Smooth muscle cell (in vitro differentiated cells): ENCODE data around the gene CARS1. TPM values are rescaled to one million over a fixed set of nuclear protein-coding genes. Genes with fewer than 3 reads are reported as not detected.

ENCODE experiments used
- DNase-seq: peaks from one replicate; lab custom pipeline; 2025; ENCODE audit not compliant: unreplicated experiment; lab: John Stamatoyannopoulos, UW
- H2AFZ ChIP-seq: fragments of 200-600 bp; sonication (generic); 2 replicates; pipeline ENCODE4 v1.6.0; 2016; ENCODE audit warnings: antibody characterized with exemption, low read depth, mild to moderate bottlenecking
- H3F3A ChIP-seq: fragments of 200-600 bp; sonication (generic); 2 replicates; pipeline ENCODE4 v1.6.0; 2017; ENCODE audit warnings: antibody characterized with exemption, low read depth
- H3K27ac ChIP-seq: fragments of 200-600 bp; sonication (generic); 2 replicates; pipeline ENCODE4 v1.5.1; 2016; ENCODE audit warnings: low read depth, mild to moderate bottlenecking
- H3K27me3 ChIP-seq: fragments of 200-600 bp; sonication (generic); 2 replicates; pipeline ENCODE4 v1.6.1; 2016; ENCODE audit warnings: low read depth, mild to moderate bottlenecking
- H3K36me3 ChIP-seq: fragments of 200-600 bp; sonication (generic); 2 replicates; pipeline ENCODE4 v1.5.1; 2016; ENCODE audit warnings: low read depth
- H3K4me1 ChIP-seq: fragments of 200-600 bp; sonication (generic); 2 replicates; pipeline ENCODE4 v1.5.1; 2016; ENCODE audit warnings: low read depth
- H3K4me2 ChIP-seq: fragments of 200-600 bp; sonication (generic); 2 replicates; pipeline ENCODE4 v1.6.0; 2016; ENCODE audit warnings: mild to moderate bottlenecking
- H3K4me3 ChIP-seq: fragments of 200-600 bp; sonication (generic); 2 replicates; pipeline ENCODE4 v1.5.1; 2016; ENCODE audit warnings: mild to moderate bottlenecking
- H3K79me2 ChIP-seq: fragments of 200-600 bp; sonication (generic); 2 replicates; pipeline ENCODE4 v1.6.0; 2016; ENCODE audit warnings: low read depth, mild to moderate bottlenecking
- H3K9ac ChIP-seq: fragments of 200-600 bp; sonication (generic); 2 replicates; pipeline ENCODE4 v1.6.0; 2016; ENCODE audit warnings: low read depth
- H3K9me3 ChIP-seq: fragments of 200-600 bp; sonication (generic); replicated peaks from 2 replicates; pipeline ENCODE4 v1.5.1; 2016; ENCODE audit warnings: low read depth
- H4K20me1 ChIP-seq: fragments of 200-600 bp; sonication (generic); 2 replicates; pipeline ENCODE4 v1.6.0; 2016; ENCODE audit warnings: low read depth
- WGBS: methylation state at CpG from one replicate; pipeline ENCODE4 v1.1.7; 2016; ENCODE audit warnings: low lambda C conversion rate; 5-methylcytosine and 5-hydroxymethylcytosine counted together
- polyA plus RNA-seq: library from polyadenylated mRNA; unstranded; fragments of >200 nt; fragmentation: Nextera tagmentation; extraction: Ambion mirVana; gene quantifications from 2 replicates; pipeline ENCODE4 v1.2.1, GENCODE V29; 2016
- total RNA-seq: library from RNA; depleted of rRNA; stranded (reverse); fragments of >200 nt; gene quantifications from 2 replicates; pipeline ENCODE4 v1.2.3, GENCODE V29; 2014
- TF ChIP-seq, protein P1 (sequence below): fragments of 200-600 bp; sonication (generic); IDR thresholded peaks from 2 replicates; pipeline ENCODE4 v1.5.1; 2017; ENCODE audit warnings: borderline replicate concordance, mild to moderate bottlenecking, antibody characterized with exemption; ENCODE audit not compliant: insufficient read depth, poor library complexity, severe bottlenecking

The CARS1 gene
- total and polyA plus RNA-seq, 2 experiments from 2014 or later, result 51.7 to 61.6 TPM

DNA sequence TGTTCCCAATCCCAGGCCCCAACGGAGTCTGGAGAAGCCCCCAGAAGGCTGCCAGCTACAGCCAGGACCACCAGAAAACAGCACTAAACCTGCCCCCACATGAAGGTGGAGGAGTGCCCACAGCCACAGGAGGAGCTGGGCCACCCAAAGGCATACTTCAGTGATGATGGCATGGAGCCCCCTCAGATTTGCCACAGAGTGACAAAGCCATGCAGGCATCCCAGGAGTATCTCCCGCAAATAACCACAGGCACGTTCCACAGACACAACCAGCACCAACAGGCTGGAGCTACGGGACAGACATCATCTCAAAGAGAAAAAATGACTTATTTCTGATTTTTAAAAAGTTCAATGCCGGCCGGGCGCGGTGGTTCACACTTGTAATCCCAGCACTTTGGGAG, 10.6 kb downstream of the CARS1 start:
- Histone ChIP-seq H3K9ac (no peak overlapping the region), H3K4me2 (no peak overlapping the region), H3K79me2 (peaks cover 95% of the 10 kb centered on the region), H3K9me3 (no peaks in the 10 kb centered on the region), H3K27me3 (no peaks in the 10 kb centered on the region), H2AFZ (no peak overlapping the region), H3K36me3 (no peaks in the 10 kb centered on the region), H3K4me3 (no peak overlapping the region), H4K20me1 (peaks cover 98% of the 10 kb centered on the region), H3F3A (peaks cover 9% of the 10 kb centered on the region), H3K4me1 (no peaks in the 10 kb centered on the region), H3K27ac (no peak overlapping the region)
- WGBS, result 85% methylated on average over 8 of the region's 8 CpGs
- no peak for DNase-seq
- TF ChIP-seq, protein P1, sequence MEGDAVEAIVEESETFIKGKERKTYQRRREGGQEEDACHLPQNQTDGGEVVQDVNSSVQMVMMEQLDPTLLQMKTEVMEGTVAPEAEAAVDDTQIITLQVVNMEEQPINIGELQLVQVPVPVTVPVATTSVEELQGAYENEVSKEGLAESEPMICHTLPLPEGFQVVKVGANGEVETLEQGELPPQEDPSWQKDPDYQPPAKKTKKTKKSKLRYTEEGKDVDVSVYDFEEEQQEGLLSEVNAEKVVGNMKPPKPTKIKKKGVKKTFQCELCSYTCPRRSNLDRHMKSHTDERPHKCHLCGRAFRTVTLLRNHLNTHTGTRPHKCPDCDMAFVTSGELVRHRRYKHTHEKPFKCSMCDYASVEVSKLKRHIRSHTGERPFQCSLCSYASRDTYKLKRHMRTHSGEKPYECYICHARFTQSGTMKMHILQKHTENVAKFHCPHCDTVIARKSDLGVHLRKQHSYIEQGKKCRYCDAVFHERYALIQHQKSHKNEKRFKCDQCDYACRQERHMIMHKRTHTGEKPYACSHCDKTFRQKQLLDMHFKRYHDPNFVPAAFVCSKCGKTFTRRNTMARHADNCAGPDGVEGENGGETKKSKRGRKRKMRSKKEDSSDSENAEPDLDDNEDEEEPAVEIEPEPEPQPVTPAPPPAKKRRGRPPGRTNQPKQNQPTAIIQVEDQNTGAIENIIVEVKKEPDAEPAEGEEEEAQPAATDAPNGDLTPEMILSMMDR, result no peak

DNA sequence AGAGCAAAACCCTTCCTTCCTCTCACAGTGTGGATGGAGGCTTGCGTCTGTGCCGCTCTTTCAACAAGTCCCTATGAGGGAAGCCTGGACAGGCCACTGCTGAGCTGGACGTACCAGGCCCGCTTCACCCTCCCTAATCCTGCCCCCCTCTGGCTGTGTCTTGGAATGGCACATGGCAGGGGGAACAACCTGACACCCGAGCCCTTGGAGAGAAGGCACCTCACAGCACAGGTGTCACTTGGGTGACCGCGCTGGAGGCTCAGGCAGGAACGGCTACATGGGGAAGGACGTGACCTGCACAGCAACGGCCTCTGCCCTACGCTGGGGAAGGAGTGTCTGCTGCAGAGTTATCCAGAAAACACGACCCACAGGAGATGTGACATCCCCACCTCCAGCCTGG, 11.0 kb downstream of the CARS1 start:
- H4K20me1 ChIP-seq, result peaks cover 98% of the 10 kb centered on the region
- H3K4me1 ChIP-seq, result no peaks in the 10 kb centered on the region
- no peaks in the 10 kb centered on the region for H3K9me3 ChIP-seq
- H3K79me2 ChIP-seq, result peaks cover 95% of the 10 kb centered on the region
- H3K4me3 ChIP-seq, result no peak overlapping the region
- H3F3A ChIP-seq, result peaks cover 9% of the 10 kb centered on the region
- H3K9ac ChIP-seq, result no peak overlapping the region
- no peak overlapping the region for H3K4me2 ChIP-seq
- H3K27ac ChIP-seq, result no peak overlapping the region
- TF ChIP-seq, protein P1, result no peak
- H2AFZ ChIP-seq, result no peak overlapping the region
- WGBS, result 95% methylated on average over 12 of the region's 12 CpGs
- no peaks in the 10 kb centered on the region for H3K36me3 ChIP-seq
- no peak for DNase-seq
- no peaks in the 10 kb centered on the region for H3K27me3 ChIP-seq

DNA sequence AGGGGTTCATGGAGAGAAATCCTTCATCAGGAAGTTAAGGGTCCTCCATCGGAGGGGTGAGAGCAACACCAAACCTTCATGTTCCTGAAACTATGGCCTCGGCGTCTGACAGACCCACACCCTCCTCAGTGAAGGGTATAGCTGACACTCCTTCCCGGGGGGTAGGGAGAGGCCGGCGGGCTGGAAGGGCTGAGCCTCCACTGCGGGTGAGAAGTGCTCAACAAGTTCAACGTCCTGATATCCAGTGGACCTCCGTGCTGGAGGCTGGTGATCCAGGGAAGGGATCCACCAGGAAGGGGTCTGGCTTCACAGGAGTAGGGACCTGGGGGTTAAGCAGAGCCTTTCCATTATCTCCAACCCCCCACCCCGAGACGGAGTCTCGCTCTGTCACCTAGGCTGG, 12.3 kb downstream of the CARS1 start:
- H3K27ac ChIP-seq, result no peak overlapping the region
- no peak for DNase-seq
- peaks cover 2% of the 10 kb centered on the region for H3K36me3 ChIP-seq
- WGBS, result 96% methylated on average over 12 of the region's 12 CpGs
- H3K27me3 ChIP-seq, result no peaks in the 10 kb centered on the region
- H3K4me1 ChIP-seq, result no peaks in the 10 kb centered on the region
- peaks cover 84% of the 10 kb centered on the region for H3K79me2 ChIP-seq
- no peak overlapping the region for H2AFZ ChIP-seq
- peaks cover 6% of the 10 kb centered on the region for H3F3A ChIP-seq
- H3K9me3 ChIP-seq, result no peaks in the 10 kb centered on the region
- no peak overlapping the region for H3K9ac ChIP-seq
- no peak overlapping the region for H3K4me2 ChIP-seq
- H4K20me1 ChIP-seq, result peaks cover 98% of the 10 kb centered on the region
- no peak overlapping the region for H3K4me3 ChIP-seq
- TF ChIP-seq, protein P1, result no peak

DNA sequence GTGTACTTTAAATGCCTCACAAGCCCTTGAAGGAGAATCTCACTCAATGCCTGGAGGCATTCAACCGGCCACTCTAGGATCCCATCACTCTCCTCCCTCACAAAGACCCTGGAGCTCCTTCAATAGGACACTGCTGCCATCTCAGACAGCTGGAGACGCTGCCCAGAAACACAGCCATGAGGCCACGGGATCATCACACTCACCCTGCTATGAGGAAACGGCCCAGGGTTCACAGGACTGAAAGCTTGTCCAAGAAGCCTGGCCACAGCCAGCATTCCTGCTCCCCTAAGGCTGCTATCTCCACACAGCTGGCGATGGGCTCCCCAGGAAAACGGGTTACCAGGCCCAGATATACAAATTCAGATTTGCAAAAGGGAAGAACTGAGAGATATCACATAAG, 13.2 kb downstream of the CARS1 start:
- H2AFZ ChIP-seq, result no peak overlapping the region
- H3K4me3 ChIP-seq, result no peak overlapping the region
- no peaks in the 10 kb centered on the region for H3K4me1 ChIP-seq
- no peak overlapping the region for H3K27ac ChIP-seq
- 53% methylated on average over 6 of the region's 6 CpGs for WGBS
- H3K9ac ChIP-seq, result no peak overlapping the region
- TF ChIP-seq, protein P1, result no peak
- H3K79me2 ChIP-seq, result peaks cover 78% of the 10 kb centered on the region
- H3F3A ChIP-seq, result no peaks in the 10 kb centered on the region
- DNase-seq, result no peak
- H4K20me1 ChIP-seq, result peaks cover 97% of the 10 kb centered on the region
- H3K9me3 ChIP-seq, result no peaks in the 10 kb centered on the region
- H3K27me3 ChIP-seq, result no peaks in the 10 kb centered on the region
- H3K4me2 ChIP-seq, result no peak overlapping the region
- peaks cover 3% of the 10 kb centered on the region for H3K36me3 ChIP-seq
